GM18519 (cell line): ENCODE measurements around the gene PRRG1.
"Not testable (repeated sequence)": the region's sequence is repeated elsewhere in the genome, so short reads cannot be mapped to it uniquely, and the experiment has no call there.

Source experiments
- ATAC-seq: cut with Tn5 transposase; IDR thresholded peaks from one replicate; pipeline ENCODE4 v1.9.1; 2021; ENCODE audit warnings: mild to moderate bottlenecking, moderate library complexity; ENCODE audit not compliant: unreplicated experiment, low FRiP score

Gene PRRG1

DNA sequence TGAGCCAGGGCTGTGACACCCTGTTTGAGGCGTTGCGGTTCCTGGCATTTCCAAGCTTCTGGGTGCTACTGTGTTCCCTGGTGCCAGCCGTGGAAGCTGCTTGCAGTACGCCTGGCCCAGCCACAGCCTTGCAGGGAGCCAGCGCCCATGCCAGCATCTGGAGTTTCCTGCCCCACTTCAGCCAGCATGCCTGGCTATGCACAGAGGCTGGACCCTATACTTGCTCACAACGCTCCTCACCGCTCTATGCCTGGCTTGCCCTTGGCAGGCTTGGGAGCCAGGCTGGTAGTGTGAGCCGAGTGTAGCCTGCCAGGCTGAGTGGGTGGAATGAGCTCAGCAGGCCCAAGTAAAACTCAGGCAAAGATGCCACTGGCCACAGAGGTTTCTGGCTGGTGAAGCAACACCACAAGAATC lies 22.4 kb downstream of the PRRG1 start:
- no peak for ATAC-seq

DNA sequence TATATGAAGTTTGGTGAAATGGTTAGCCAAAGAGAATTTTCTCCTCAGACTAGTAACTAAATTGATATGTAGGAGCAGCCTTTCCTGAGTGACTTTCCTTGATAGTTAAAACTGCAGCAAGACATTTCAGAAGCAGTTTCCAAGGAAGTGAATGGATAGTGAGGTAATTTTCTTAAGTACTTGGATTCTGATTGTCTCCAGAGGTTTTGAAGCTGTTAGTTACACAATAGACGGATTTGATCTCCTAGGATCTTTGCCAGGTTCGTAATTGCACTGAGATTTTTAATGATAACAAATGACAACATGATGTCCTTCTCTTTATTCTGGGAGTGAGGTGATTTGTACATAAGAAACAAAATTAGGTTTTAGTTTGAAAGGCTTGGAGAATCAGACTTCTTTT lies 29.2 kb downstream of the PRRG1 start:
- no peak for ATAC-seq

DNA sequence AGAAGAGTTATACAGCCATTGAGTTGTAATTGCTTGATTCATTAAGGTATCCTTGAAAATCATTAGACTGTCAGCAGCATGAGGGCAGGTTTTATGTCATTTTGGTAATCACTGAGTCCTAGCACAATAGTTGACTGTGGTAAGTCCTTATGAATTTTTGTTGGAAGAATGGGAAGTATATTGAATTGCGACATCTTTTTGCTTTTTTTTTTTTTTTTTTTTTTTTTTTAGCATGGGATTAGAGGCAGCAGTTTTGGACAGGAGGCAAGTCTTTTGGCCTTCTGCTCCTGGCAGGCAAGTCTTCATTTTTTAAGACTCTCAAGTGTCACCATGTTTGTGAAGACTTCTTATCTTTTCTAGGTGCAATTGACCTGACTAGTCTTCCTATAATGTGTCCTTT lies 29.7 kb downstream of the PRRG1 start:
- no peak for ATAC-seq

DNA sequence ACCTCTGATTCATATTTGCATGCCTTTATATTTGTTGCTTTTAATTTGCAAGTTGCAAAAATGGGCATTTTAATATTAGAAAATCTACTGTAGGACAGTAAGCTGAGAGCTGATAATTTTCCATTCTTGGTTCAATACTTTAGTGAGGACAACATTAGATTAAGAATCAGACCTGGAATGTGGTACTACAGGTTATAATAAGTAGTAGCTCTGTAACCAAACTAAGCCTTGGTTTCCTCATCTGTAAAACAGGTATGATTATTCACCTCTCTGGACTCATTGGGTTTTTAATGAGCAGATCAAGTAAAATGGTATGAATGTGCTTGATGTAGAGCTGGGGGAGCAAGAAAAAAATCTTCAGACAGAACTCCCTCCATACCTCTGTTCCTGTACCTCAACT lies 31.1 kb downstream of the PRRG1 start:
- no peak for ATAC-seq

DNA sequence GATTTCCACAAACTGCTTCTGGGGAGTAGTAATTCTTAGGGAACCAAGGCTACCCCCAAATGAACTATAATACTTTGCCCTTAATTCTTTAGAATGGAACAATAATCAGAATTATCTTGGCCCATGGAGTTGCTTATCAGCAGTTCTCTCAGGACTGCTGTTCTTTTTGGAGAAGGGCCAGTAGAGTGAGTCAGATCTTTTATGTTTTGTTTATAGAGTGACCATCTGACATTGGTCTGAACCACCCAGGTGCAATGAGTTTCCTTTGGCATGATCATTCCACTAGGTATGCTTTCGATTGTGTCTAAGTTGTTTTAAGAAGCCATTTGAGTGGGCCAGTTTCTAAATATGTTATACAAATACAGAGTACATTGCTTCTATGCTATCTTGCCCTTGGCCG lies 31.8 kb downstream of the PRRG1 start:
- ATAC-seq: no peak

DNA sequence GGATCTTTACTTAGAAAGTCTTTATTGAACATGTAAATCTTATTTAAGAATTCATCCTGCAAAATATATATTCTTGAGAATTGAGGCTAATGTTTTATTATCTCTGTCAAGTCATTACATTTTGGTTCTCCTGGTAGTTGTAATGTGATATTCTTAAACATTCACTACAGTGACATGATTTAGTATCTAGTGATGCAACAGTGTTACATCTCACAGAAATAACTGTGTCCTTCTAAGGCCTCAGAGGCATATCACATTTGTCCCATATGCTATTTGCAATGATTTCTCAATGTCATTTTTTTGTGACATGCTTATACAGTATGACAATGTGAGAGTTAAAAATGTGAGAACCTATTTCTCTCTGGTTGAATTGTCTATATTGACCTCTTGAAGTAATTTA lies 34.1 kb downstream of the PRRG1 start:
- no peak for ATAC-seq

DNA sequence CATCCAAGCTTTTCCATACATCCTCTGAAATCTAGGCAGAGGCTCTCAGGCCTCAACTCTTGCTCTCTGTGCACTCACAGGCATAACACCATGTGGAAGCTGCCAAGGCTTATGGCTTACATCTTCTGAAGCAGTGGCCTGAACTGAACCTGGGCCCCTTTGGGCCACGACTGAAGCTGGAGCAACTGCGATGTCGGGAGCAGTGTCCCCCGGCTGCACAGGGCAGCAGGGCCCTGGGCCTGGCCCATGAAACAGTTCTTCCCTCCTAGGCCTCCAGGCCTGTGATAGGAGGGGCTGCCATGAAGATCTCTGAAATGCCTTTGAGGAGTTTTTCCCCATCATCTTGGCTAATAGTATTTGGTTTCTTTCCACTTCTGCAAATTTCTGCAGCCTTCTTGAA lies 39.2 kb downstream of the PRRG1 start:
- ATAC-seq: no peak

DNA sequence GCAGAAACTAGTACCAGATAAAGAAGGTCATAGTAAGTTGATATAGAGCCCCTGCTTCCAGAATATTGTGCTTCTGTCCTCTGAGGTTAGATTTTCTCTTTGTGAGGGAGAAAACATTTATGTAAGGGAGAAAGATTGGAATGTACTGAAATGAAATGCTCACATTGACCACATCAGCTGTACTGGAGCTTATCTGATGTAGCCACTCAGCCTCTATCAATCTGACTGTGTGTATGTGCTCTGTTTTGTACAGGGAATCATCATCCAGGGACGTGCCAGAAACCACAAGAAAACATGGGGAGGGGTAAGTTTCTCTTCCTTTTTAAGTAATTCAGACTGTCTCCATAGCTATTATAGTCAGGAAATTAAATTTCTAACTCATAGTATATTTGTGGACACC lies 56.8 kb downstream of the PRRG1 start:
- no peak for ATAC-seq

DNA sequence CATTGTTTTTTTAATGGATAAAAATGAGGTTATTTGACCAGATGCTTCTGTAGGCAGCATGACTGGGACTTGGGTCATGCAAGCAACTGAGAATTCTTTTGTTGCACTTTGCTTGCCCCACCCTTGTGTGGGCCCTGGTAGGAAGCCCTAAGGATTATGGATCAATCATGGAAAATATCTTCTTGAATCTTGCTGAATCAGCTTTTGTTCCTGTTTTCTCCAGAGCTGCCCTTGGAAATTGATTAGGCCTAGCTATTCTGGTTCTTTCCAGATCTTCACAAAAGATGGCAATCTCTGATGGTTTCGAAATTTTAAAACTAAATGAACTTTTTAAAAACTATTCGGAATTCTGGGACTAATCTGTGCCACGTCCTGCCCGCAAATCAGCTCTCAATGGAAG lies 58.6 kb downstream of the PRRG1 start:
- ATAC-seq: no peak

DNA sequence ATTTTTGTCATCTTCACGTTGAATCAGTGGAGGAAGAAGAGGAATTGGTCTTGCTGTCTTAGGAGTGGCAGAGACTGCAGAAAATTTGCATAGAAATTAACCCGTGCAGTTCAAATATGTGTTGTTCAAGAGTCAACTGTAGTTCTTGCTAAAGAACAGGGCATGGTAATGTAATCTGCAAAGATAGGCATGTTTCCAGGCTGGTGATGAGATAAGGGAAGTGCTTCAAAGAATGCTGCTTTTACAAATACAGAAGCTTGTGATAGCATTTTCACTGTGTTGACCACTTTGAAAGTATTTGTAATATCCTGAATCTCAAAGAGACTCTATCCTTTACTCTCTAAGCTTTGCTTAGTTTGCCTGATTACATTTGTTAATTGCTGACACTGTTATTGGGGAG lies 60.1 kb downstream of the PRRG1 start:
- ATAC-seq: no peak

DNA sequence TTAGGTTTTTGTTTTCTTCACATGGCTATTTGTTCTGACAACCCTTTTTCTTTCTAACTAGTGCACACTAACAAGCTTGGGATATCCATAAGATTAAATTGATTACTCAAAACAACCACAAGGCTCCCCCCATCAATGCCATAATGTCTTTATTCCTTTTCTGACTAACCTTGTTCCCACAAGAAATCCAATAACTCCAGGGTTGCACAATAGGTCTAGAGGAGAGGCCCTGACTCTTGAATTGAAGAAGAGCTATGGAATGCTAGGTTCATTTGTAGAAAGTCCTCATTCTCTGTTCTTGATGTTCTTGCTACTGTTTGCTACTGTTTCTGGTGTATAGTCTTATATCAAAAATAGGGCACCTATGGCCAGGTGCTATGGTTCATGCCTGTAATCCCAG lies 71.0 kb downstream of the PRRG1 start:
- no peak for ATAC-seq

DNA sequence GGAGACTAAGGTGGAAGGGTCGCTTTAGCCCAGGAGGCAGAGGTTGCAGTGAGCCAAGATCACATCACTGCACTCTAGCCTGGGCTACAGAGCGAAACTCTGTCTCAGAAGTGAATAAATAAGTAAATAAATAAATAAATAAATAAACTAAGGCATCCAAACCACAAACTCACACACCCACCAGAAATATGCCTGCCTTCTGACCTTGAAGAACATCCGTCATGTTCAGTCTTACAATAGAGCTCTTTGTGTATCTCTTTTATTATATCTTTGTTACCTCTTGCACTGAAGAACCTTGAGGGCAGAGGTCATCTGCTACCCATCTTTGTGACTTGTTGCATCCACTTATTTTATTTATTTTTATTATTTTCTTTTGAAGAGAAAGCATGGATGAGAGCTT lies 71.6 kb downstream of the PRRG1 start:
- ATAC-seq: no peak

DNA sequence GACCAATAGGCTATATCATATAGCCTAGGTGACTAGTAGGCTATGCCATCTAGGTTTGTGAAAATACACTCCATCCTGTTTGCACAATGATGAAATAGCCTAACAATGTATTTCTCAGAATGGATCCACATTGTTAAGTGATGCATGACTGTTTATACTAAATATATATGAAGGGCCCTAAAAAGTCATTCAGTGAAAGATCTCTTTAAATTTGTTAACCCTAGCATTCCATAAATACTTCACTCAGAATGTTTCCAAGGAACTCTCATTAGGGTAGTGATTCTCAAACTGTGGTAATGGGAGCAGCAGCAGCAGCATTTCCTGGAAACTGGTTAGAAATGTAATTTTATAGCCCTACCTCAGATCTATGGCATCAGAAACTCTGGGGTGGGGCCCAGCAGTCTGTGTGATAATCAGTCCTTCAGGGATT lies 74.9 kb downstream of the PRRG1 start:
- ATAC-seq: no peak

DNA sequence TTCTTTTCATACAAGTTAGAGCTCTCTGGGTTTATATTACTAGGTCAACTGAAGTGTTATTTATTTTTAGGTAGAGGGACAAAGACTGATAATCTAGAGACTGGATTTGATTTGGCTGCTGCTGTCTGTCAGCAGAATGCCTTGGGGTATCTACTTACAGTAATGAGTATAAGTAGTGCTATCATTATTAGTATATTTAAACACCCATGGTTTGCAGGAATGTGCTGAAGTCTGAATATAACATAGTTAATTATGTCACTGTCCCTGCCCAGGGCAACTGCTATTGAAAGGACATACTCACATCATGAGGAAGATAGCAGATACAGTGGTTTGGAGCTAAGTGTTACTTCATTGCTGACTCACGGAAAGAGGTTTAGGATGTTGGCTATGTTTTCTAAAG lies 76.2 kb downstream of the PRRG1 start:
- ATAC-seq: no peak

DNA sequence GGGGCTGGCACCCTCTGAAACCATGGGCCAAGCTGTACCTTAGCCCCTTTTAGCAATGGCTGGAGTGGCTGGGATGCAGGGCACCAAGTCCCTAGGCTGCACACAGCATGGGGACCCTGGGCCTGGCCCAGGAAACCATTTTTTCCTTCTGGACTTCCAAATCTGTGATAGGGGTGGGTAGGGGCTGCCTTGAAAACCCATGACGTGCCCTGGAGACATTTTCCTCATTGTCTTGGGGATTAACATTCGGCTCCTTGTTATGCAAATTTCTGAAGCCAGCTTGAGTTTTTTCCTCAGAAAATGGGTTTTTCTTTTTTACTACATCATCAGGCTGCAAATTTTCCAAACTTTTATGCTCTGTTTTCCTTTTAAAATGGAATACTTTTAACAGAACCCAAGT lies 79.8 kb downstream of the PRRG1 start:
- ATAC-seq: not testable (repeated sequence)

DNA sequence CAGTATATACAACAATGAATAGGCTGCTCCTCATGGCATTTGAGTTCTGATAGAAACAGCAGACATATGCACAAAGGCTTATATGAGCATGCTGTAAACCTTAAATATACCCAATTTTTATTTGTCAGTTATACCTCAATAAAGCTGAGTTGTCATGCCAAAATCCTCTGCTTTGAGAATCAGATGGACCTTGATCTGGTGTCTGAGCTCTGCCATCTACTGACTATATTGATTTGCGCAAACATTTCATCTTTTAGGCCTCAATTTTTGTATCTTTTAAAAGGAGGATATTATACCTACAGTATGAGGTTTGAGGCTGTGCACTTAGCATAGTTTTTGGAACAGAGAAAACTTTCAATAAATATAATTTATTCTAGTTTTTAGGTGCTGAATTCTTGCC lies 85.2 kb downstream of the PRRG1 start:
- no peak for ATAC-seq

DNA sequence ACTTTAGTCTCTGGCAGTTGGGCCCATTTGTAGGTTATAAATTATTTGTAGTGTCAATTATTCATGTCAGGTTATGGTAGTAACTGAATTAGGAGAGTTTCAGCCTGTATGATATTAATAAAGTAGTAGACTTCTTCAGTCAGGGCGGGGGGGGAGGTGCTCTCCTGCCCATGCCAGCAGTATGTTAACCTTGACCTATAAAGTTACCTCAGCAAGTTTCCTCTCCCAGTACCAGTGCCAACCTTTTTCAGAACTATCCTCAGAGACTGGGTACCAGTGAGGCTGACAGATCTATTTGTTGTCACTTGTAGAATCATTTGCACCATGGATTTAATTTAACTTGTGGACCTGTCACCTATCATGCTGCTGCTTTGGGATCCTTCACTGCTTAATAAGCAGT lies 88.0 kb downstream of the PRRG1 start:
- ATAC-seq: no peak

DNA sequence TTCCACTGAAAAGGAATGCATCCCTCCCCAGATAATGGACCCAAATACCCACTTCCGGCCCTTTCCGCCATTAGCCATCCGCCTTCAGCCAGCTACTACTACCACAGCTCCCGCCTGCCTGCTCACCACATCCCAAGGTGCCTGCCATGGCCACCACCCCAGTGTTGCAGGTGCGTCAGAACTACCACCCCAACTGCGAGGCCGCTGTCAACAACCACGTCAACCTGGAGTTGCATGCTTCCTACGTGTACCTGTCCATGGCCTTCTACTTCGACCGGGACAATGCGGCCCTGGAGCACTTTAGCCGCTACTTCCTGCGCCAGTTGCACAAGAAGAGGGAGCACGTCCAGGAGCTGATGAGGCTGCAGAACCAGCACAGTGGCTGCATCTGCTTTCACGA lies 92.2 kb downstream of the PRRG1 start:
- no peak for ATAC-seq

DNA sequence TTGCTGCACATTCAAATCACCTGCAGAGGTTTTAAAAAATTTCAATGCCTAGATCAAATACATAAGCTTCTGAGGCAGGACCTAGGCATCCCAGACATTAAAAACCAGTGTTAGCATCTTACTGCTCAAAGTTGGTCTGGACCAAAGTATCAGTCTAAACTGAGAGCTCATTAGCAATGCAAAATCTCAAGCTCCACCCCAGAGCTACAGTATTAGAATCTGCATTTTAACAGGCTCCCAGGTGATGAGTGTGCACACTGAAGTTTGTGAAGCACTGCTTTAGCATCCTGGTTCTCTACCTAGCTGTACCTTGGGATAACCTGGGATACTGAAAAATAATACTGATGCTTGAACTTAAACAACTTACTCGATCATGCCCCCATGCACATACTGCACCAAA lies 96.0 kb downstream of the PRRG1 start:
- ATAC-seq: no peak

DNA sequence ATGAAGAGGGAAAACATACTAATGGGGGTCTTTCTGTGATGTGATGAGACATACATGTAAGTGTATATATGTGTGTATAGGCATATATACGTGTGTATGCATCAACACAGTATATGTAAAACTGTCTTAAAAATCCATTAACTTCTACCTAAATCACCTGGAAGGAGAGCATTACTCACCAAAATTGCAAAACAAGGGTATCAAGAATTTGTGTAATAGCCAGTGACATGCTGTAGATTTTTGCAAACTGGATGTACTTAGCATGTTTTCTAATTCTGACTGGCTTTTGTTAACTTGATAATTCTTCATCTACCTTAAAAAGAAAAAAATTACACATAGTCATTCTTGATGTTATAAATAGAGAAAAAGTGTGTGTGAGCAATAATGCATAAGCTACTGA lies 104.7 kb downstream of the PRRG1 start:
- ATAC-seq: no peak

DNA sequence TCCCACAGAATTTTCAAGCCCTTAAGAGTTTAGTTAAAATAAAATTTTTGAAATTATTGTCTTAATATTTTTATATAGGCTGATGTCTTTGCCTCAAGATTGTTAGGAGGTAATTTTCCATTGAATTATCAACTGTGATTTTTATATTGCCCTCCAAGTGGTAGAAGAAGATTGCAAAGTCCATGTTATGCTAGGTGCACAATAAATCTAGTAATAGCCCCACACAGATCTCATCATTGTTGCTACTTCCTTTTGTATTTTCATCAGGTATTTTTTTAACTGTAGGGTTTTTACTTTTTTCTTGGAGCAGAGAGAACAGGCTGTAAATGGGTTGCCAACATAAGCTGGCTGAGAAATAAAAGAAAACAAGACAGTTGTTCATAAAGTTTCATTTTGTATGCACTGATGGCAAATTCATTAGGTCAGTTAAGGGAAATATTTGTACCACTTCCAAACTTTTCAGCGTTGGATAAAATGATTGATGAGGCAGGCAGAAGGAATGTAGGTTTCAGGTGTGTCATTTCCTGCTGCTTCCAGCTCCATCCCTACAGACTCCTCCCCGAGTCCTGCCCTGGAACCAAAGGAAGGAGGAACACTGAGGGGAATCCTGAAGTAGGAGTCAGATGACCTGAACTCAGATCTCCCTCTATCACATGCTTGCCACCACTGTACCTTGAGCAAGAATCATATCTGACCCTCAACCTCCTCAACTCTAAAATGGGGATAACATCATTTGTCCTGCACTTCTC lies 105.5 kb downstream of the PRRG1 start:
- no peak for ATAC-seq

DNA sequence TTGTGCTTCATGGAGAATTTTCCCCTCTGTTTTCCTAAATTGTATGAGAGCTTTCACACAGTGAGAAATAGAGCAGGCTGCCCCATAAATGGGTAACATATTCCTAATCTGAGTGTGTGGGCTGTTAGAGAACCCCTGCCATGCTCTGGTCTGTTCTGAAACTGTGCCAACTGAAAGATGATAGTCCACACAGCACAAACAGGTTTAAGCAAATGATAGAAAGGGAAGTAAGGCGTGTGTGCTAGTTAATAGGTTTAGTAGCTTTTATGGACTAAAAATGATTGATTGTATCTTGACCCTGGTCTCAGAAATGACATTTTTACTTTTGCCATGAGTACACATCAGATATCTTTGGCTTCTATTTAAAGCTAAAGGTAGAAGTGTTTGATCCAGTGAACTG lies 106.2 kb downstream of the PRRG1 start:
- ATAC-seq: no peak

DNA sequence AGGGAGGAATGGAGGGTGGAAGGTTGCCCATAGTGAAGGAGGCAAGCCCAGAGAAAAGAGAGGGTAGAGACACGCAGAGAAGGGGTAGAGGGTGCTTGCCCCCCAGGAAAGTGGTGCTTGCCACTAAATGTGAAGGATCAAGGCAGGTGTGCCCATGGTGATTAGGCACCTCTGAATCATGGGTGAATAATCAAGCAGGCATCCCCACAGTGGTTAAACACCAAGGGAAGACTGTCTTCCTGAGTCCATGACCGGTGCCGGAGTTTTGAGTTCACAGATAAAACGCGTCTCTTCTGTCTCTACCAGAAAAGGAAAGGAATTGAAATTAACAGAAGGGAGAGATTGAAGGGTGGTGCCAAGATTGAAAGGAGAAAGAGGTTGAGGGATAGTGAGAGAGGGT lies 111.1 kb downstream of the PRRG1 start:
- ATAC-seq: not testable (repeated sequence)
